ENCODE measurements around the gene VANGL1.
"Not testable (repeated sequence)": the region's sequence is repeated elsewhere in the genome, so short reads cannot be mapped to it uniquely, and the experiment has no call there.

VANGL1 gene

GRCh38 chr1:115632251-115633026 is 9.3 kb upstream of the VANGL1 start:
- Mint-ChIP-seq H3K36me3 (no peaks in the 10 kb centered on the region), H3K9me3 (peaks cover 7% of the 10 kb centered on the region), H3K4me3 (no peak overlapping the region), H3K27ac (no peak overlapping the region), H3K27me3 (peaks cover 10% of the 10 kb centered on the region), H3K4me1 (no peaks in the 10 kb centered on the region)
- ATAC-seq, result no peak

GRCh38 chr1:115633606-115634005 is 8.2 kb upstream of the VANGL1 start:
- H3K27me3 Mint-ChIP-seq, result peaks cover 16% of the 10 kb centered on the region
- H3K4me1 Mint-ChIP-seq, H3K36me3 Mint-ChIP-seq, H3K9me3 Mint-ChIP-seq, H3K27ac Mint-ChIP-seq, H3K4me3 Mint-ChIP-seq, ATAC-seq: not testable (repeated sequence)

- not testable (repeated sequence) for H3K4me3 Mint-ChIP-seq, H3K27ac Mint-ChIP-seq, ATAC-seq, H3K4me1 Mint-ChIP-seq
- Mint-ChIP-seq H3K27me3 (peaks cover 40% of the 10 kb centered on the region), H3K9me3 (peaks cover 16% of the 10 kb centered on the region), H3K36me3 (peaks cover 12% of the 10 kb centered on the region)
Measured at GRCh38 chr1:115637247-115637646, 4.5 kb upstream of the VANGL1 start.

- Mint-ChIP-seq H3K27ac (no peak overlapping the region), H3K4me3 (peak overlapping the region; percentile 16), H3K27me3 (peaks cover 40% of the 10 kb centered on the region), H3K9me3 (peaks cover 16% of the 10 kb centered on the region), H3K4me1 (peaks cover 15% of the 10 kb centered on the region), H3K36me3 (peaks cover 12% of the 10 kb centered on the region)
- ATAC-seq, result no peak
Measured at GRCh38 chr1:115640384-115640783, 1.4 kb upstream of the VANGL1 start.

- H3K4me3 Mint-ChIP-seq, result peak overlapping the region; percentile 71
Measured at GRCh38 chr1:115642168-115643072, 650 bp downstream of the VANGL1 start.

GRCh38 chr1:115643225-115643624 is 1.5 kb downstream of the VANGL1 start:
- Mint-ChIP-seq H3K4me1 (peaks cover 15% of the 10 kb centered on the region), H3K27ac (no peak overlapping the region), H3K36me3 (peaks cover 12% of the 10 kb centered on the region), H3K27me3 (peaks cover 27% of the 10 kb centered on the region), H3K9me3 (peaks cover 11% of the 10 kb centered on the region), H3K4me3 (peak overlapping the region; percentile 71)
- ATAC-seq, result no peak

More at GRCh38 chr1:115642168-115643072, 650 bp downstream of the VANGL1 start:
- H3K27me3 Mint-ChIP-seq, result peaks cover 30% of the 10 kb centered on the region
- peaks cover 15% of the 10 kb centered on the region for H3K4me1 Mint-ChIP-seq
- peaks cover 13% of the 10 kb centered on the region for H3K9me3 Mint-ChIP-seq
- no peak overlapping the region for H3K27ac Mint-ChIP-seq
- peaks cover 12% of the 10 kb centered on the region for H3K36me3 Mint-ChIP-seq
- ATAC-seq, result peak; percentile 70

- peaks cover 8% of the 10 kb centered on the region for H3K36me3 Mint-ChIP-seq
- no peak for ATAC-seq
- peaks cover 23% of the 10 kb centered on the region for H3K27me3 Mint-ChIP-seq
- H3K9me3 Mint-ChIP-seq, result peaks cover 6% of the 10 kb centered on the region
- no peak overlapping the region for H3K27ac Mint-ChIP-seq
- H3K4me3 Mint-ChIP-seq, result no peak overlapping the region
- H3K4me1 Mint-ChIP-seq, result peaks cover 15% of the 10 kb centered on the region
Measured at GRCh38 chr1:115643666-115644065, 1.9 kb downstream of the VANGL1 start.

GRCh38 chr1:115644109-115644508 is 2.3 kb downstream of the VANGL1 start:
- H3K27me3 Mint-ChIP-seq, result peaks cover 19% of the 10 kb centered on the region
- ATAC-seq, result no peak
- peaks cover 6% of the 10 kb centered on the region for H3K9me3 Mint-ChIP-seq
- H3K27ac Mint-ChIP-seq, result no peak overlapping the region
- no peak overlapping the region for H3K4me3 Mint-ChIP-seq
- peaks cover 7% of the 10 kb centered on the region for H3K36me3 Mint-ChIP-seq
- H3K4me1 Mint-ChIP-seq, result peaks cover 15% of the 10 kb centered on the region

- Mint-ChIP-seq H3K4me3 (no peak overlapping the region), H3K36me3 (no peaks in the 10 kb centered on the region), H3K27me3 (no peaks in the 10 kb centered on the region), H3K9me3 (no peaks in the 10 kb centered on the region), H3K27ac (no peak overlapping the region), H3K4me1 (peaks cover 10% of the 10 kb centered on the region)
- no peak for ATAC-seq
Measured at GRCh38 chr1:115647047-115647446, 5.3 kb downstream of the VANGL1 start.

- Mint-ChIP-seq H3K4me3 (no peak overlapping the region), H3K27ac (no peak overlapping the region), H3K9me3 (no peaks in the 10 kb centered on the region), H3K4me1 (peaks cover 10% of the 10 kb centered on the region), H3K27me3 (no peaks in the 10 kb centered on the region), H3K36me3 (no peaks in the 10 kb centered on the region)
- no peak for ATAC-seq
Measured at GRCh38 chr1:115647507-115647906, 5.7 kb downstream of the VANGL1 start.

GRCh38 chr1:115647919-115648650 is 6.3 kb downstream of the VANGL1 start:
- H3K4me1 Mint-ChIP-seq, result peaks cover 5% of the 10 kb centered on the region
- H3K27me3 Mint-ChIP-seq, result no peaks in the 10 kb centered on the region
- ATAC-seq, result no peak
- no peaks in the 10 kb centered on the region for H3K36me3 Mint-ChIP-seq
- H3K27ac Mint-ChIP-seq, result no peak overlapping the region
- H3K9me3 Mint-ChIP-seq, result no peaks in the 10 kb centered on the region
- no peak overlapping the region for H3K4me3 Mint-ChIP-seq

GRCh38 chr1:115648717-115649691 is 7.2 kb downstream of the VANGL1 start:
- H3K9me3 Mint-ChIP-seq, result no peaks in the 10 kb centered on the region
- peak; percentile 74 for ATAC-seq
- H3K27ac Mint-ChIP-seq, result no peak overlapping the region
- peaks cover 5% of the 10 kb centered on the region for H3K4me1 Mint-ChIP-seq
- no peak overlapping the region for H3K4me3 Mint-ChIP-seq
- no peaks in the 10 kb centered on the region for H3K36me3 Mint-ChIP-seq
- no peaks in the 10 kb centered on the region for H3K27me3 Mint-ChIP-seq

- Mint-ChIP-seq H3K9me3 (no peaks in the 10 kb centered on the region), H3K36me3 (no peaks in the 10 kb centered on the region), H3K4me1 (peaks cover 5% of the 10 kb centered on the region), H3K4me3 (no peak overlapping the region), H3K27ac (no peak overlapping the region), H3K27me3 (no peaks in the 10 kb centered on the region)
- no peak for ATAC-seq
Measured at GRCh38 chr1:115649964-115650363, 8.2 kb downstream of the VANGL1 start.

- no peak for ATAC-seq
- H3K4me3 Mint-ChIP-seq, result no peak overlapping the region
- no peak overlapping the region for H3K27ac Mint-ChIP-seq
- H3K9me3 Mint-ChIP-seq, result no peaks in the 10 kb centered on the region
- no peaks in the 10 kb centered on the region for H3K36me3 Mint-ChIP-seq
- H3K4me1 Mint-ChIP-seq, result peaks cover 5% of the 10 kb centered on the region
- no peaks in the 10 kb centered on the region for H3K27me3 Mint-ChIP-seq
Measured at GRCh38 chr1:115650961-115651360, 9.2 kb downstream of the VANGL1 start.

Data from stimulated activated memory B cell treated with anti-CD40 and anti-IgM and Interleukin-4, amounts not matched to agents 10 μg/mL and 1 μg/mL and 100 μg/mL, for 72 hours (primary cell).